HEK293T (cell line): ENCODE results near the gene ID2.

Experiments used
- CTCF ChIA-PET: fragments of 350-600 bp; formaldehyde crosslinking; extraction: SDS; loops from one replicate; lab custom pipeline; 2021; ENCODE audit warnings: antibody characterized with exemption, inconsistent platforms; lab: Yijun Ruan, JAX
- POLR2A ChIA-PET: fragments of 350-600 bp; formaldehyde crosslinking; extraction: SDS; loops from one replicate; lab custom pipeline; 2020; ENCODE audit warnings: antibody characterized with exemption, inconsistent platforms; lab: Yijun Ruan, JAX
- DNase-seq: peaks from one replicate; pipeline ENCODE4 v3.0.0; 2012; ENCODE audit warnings: mixed read lengths; ENCODE audit errors: extremely low spot score
- ARNT ChIP-seq: fragments of 450-650 bp; IDR thresholded peaks from 2 replicates; pipeline ENCODE4 v1.6.1; 2017; ENCODE audit warnings: mild to moderate bottlenecking
- BHLHE40 ChIP-seq: fragments of 450-650 bp; IDR thresholded peaks from 2 replicates; pipeline ENCODE4 v1.6.1; 2016; ENCODE audit warnings: mild to moderate bottlenecking, moderate library complexity, borderline replicate concordance
- CTBP1 ChIP-seq: fragments of 450-650 bp; IDR thresholded peaks from 2 replicates; pipeline ENCODE4 v1.6.1; 2016; ENCODE audit warnings: borderline replicate concordance
- ELF4 ChIP-seq: fragments of 450-650 bp; IDR thresholded peaks from 2 replicates; pipeline ENCODE4 v1.6.1; 2017; ENCODE audit warnings: antibody characterized with exemption
- FOXA1 ChIP-seq: fragments of 450-650 bp; IDR thresholded peaks from 2 replicates; pipeline ENCODE4 v1.6.1; 2016; ENCODE audit warnings: mild to moderate bottlenecking
- FOXK2 ChIP-seq: fragments of 450-650 bp; IDR thresholded peaks from 2 replicates; pipeline ENCODE4 v1.6.1; 2016; ENCODE audit warnings: mild to moderate bottlenecking
- FOXM1 ChIP-seq: fragments of 450-650 bp; IDR thresholded peaks from 2 replicates; pipeline ENCODE4 v1.6.1; 2017; ENCODE audit warnings: mild to moderate bottlenecking, borderline replicate concordance
- HDGF ChIP-seq: fragments of 450-650 bp; IDR thresholded peaks from 2 replicates; pipeline ENCODE4 v1.6.1; 2017; ENCODE audit warnings: antibody characterized with exemption, borderline replicate concordance
- L3MBTL2 ChIP-seq: fragments of 450-650 bp; conservative IDR thresholded peaks from 2 replicates; pipeline ENCODE4 v1.6.1; 2016; ENCODE audit warnings: mild to moderate bottlenecking
- LEF1 ChIP-seq: fragments of 450-650 bp; IDR thresholded peaks from 2 replicates; pipeline ENCODE4 v1.6.1; 2017; ENCODE audit warnings: mild to moderate bottlenecking, borderline replicate concordance
- NFRKB ChIP-seq: fragments of 450-650 bp; IDR thresholded peaks from 2 replicates; pipeline ENCODE4 v1.6.1; 2016; ENCODE audit warnings: mild to moderate bottlenecking, moderate library complexity
- SP1 ChIP-seq: fragments of 450-650 bp; IDR thresholded peaks from 2 replicates; pipeline ENCODE4 v1.6.1; 2017
- SUZ12 ChIP-seq: fragments of 450-650 bp; IDR thresholded peaks from 2 replicates; pipeline ENCODE4 v1.6.1; 2016; ENCODE audit warnings: mild to moderate bottlenecking
- TARDBP ChIP-seq: fragments of 450-650 bp; IDR thresholded peaks from 2 replicates; pipeline ENCODE4 v1.6.1; 2016
- ZNF384 ChIP-seq: fragments of 450-650 bp; IDR thresholded peaks from 2 replicates; pipeline ENCODE4 v1.6.1; 2016
- TF ChIP-seq, protein P1 (sequence below): fragments of 450-650 bp; IDR thresholded peaks from 2 replicates; pipeline ENCODE4 v1.6.1; 2016

The ID2 gene

GRCh38 chr2:8646731-8647461, 35.0 kb upstream of the ID2 start:
- CTCF ChIA-PET = no interaction called here
- DNase-seq = no peak
- POLR2A ChIA-PET = no interaction called here
- TF ChIP-seq FOXA1 = no peak
- TF ChIP-seq, protein P1, sequence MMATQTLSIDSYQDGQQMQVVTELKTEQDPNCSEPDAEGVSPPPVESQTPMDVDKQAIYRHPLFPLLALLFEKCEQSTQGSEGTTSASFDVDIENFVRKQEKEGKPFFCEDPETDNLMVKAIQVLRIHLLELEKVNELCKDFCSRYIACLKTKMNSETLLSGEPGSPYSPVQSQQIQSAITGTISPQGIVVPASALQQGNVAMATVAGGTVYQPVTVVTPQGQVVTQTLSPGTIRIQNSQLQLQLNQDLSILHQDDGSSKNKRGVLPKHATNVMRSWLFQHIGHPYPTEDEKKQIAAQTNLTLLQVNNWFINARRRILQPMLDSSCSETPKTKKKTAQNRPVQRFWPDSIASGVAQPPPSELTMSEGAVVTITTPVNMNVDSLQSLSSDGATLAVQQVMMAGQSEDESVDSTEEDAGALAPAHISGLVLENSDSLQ = no peak
- no peak for TF ChIP-seq TARDBP
- TF ChIP-seq SP1 = no peak
- TF ChIP-seq CTBP1 = no peak
- TF ChIP-seq BHLHE40 = no peak
- TF ChIP-seq ZNF384 = no peak

DNA sequence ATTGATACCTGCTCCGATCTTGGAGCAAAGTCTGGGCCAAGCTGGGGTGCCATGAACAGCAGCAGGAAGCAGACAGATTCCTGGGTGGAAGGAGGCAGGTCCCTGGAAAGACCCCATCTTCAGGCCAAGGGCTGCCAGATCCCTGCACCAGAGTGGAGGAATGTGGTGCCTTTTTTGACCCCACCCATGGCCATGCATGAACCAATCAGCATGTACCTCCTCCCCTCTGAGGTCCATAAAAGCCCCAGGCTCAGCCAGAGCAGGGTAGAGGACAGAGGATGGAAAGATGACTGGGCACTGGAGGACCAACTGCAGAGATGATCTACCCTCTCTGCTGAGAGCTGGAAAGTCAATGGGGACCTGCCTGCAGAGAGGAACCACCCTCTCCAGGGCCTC, 34.4 kb upstream of the ID2 start:
- ChIA-PET CTCF (no interaction called here), POLR2A (no interaction called here)
- TF ChIP-seq FOXK2 = no peak
- TF ChIP-seq SP1 = no peak
- TF ChIP-seq ARNT = no peak
- no peak for TF ChIP-seq L3MBTL2
- no peak for TF ChIP-seq CTBP1
- no peak for TF ChIP-seq FOXM1
- no peak for TF ChIP-seq HDGF
- no peak for TF ChIP-seq LEF1
- no peak for TF ChIP-seq ZNF384
- TF ChIP-seq, protein P1 = no peak
- TF ChIP-seq SUZ12 = no peak
- no peak for TF ChIP-seq BHLHE40
- TF ChIP-seq ELF4 = no peak
- no peak for TF ChIP-seq NFRKB
- no peak for TF ChIP-seq FOXA1
- no peak for TF ChIP-seq TARDBP
- no peak for DNase-seq

GRCh38 chr2:8648441-8649213, 33.2 kb upstream of the ID2 start:
- CTCF ChIA-PET = no interaction called here
- DNase-seq = no peak
- POLR2A ChIA-PET = no interaction called here
- no peak for TF ChIP-seq BHLHE40
- no peak for TF ChIP-seq ZNF384
- TF ChIP-seq SP1 = no peak
- no peak for TF ChIP-seq FOXM1
- no peak for TF ChIP-seq FOXK2
- TF ChIP-seq, protein P1 = no peak
- no peak for TF ChIP-seq ELF4
- no peak for TF ChIP-seq TARDBP
- no peak for TF ChIP-seq HDGF
- no peak for TF ChIP-seq LEF1
- TF ChIP-seq FOXA1 = no peak
- TF ChIP-seq ARNT = no peak
- no peak for TF ChIP-seq SUZ12
- no peak for TF ChIP-seq L3MBTL2

DNA sequence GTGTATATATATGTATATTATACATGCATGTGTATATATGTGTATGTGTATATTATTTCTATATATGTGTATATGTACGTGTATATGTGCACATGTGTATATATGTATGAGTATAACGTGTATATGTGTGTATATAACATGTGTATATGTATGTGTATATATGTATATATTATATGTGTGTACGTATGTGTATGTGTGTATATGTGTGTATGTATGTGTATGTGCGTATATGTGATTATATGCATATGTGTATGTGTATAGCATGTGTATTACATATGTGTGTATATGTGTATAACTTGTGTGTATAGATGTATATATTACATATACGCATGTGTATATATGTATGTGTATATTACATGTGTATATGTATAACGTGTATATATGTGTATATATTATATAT, 32.1 kb upstream of the ID2 start:
- TF ChIP-seq L3MBTL2 (no peak), LEF1 (no peak), TARDBP (no peak), FOXK2 (no peak), NFRKB (no peak)
- no peak for DNase-seq
- POLR2A ChIA-PET = no interaction called here
- CTCF ChIA-PET = no interaction called here

DNA sequence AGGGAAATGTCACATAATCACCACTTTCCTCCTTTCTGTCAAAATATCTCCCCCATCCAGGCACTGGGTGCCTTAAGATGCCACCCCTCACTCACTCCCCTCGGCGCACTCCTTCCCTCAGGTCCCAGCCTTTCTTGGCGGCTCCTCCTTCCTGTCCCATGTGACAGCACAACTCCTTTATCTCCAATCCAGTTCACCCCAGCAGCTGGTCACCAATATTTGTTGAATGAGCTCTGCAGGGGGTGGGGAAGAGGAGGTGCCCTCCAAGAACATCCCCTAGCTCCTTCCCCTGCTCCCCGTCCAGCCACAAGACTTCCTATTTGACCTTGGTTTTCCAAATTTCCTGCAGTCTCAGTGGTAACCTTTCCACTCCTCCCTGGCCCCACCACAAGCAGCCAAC, 31.6 kb upstream of the ID2 start:
- POLR2A ChIA-PET = no interaction called here
- DNase-seq = no peak
- TF ChIP-seq HDGF (no peak), TARDBP (no peak)
- CTCF ChIA-PET = no interaction called here

DNA sequence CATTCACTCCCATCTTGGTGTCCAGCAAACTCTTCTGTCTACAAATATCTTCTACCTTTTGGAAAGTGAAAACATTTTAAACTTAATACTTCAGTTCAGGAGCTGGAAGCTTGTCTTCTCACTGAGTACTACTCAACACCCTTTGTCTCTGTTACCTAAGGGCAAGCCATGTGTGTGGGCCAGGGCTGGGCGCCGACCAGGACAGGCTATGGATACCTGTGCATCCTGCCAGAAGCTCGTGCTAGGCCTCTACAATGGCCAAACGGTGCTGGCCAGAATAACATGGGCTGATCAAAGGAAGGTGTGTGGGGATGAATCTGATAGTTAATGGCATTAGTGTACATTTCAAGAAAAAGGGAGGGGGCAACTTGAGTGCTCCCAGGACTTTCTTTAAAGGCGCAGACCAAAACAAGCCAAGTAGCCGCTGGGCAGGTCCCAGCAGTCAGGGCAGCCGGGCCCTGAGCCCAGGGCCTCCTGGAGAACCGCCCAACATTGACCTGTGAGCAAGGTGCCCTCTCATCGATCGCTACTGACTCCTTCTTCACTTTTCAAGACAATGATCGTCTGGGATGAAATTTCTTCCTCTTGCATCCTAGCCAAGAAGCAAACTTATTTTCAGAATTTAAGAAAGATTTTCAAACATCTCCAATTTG, 29.0 kb upstream of the ID2 start:
- CTCF ChIA-PET = no interaction called here
- POLR2A ChIA-PET = interaction anchor here (1.4 kb wide), 1 partner anchor 24 kb away, joined by 3 read pairs; no protein-coding TSS in a partner anchor

More for the DNA sequence above, 29.0 kb upstream of the ID2 start:
- TF ChIP-seq SP1 = no peak
- DNase-seq = no peak
